C4-2B (cell line): ENCODE data around the gene RAB8B.

Experiments used
- H3K27ac ChIP-seq: fragments of 450-650 bp; 2 replicates; pipeline ENCODE4 v1.5.1; 2017
- ZFX ChIP-seq: fragments of 450-650 bp; IDR thresholded peaks from 2 replicates; pipeline ENCODE4 v1.6.1; 2017
- TF ChIP-seq, protein P1 (sequence below): fragments of 450-650 bp; conservative IDR thresholded peaks from 2 replicates; pipeline ENCODE4 v1.5.1; 2017; ENCODE audit warnings: mild to moderate bottlenecking

Gene RAB8B

DNA sequence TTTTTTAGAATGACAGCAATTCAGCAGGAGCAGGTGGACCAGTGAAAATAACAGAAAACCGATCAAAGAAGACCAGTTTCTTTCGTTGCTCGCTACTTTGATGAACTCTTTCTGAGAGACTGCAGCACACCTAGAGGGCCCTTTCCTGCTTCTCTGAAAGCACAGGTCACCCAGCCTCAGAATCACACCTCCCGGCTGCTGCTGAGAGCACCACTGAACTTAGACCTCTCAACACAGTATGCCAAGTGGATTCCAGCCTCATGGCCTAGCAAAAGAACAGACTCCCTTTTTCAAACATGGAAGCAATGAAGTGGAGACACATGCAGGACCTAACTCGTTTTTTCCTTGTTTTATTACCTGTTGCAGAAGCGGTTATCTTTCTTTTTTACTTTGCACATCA lies 74.1 kb downstream of the RAB8B start:
- no peak overlapping the region for H3K27ac ChIP-seq
- TF ChIP-seq, protein P1, sequence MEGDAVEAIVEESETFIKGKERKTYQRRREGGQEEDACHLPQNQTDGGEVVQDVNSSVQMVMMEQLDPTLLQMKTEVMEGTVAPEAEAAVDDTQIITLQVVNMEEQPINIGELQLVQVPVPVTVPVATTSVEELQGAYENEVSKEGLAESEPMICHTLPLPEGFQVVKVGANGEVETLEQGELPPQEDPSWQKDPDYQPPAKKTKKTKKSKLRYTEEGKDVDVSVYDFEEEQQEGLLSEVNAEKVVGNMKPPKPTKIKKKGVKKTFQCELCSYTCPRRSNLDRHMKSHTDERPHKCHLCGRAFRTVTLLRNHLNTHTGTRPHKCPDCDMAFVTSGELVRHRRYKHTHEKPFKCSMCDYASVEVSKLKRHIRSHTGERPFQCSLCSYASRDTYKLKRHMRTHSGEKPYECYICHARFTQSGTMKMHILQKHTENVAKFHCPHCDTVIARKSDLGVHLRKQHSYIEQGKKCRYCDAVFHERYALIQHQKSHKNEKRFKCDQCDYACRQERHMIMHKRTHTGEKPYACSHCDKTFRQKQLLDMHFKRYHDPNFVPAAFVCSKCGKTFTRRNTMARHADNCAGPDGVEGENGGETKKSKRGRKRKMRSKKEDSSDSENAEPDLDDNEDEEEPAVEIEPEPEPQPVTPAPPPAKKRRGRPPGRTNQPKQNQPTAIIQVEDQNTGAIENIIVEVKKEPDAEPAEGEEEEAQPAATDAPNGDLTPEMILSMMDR: no peak
- TF ChIP-seq ZFX: no peak

GRCh38 chr15:63264688-63265293 lies 75.4 kb downstream of the RAB8B start:
- no peak for TF ChIP-seq ZFX
- TF ChIP-seq, protein P1: no peak
- H3K27ac ChIP-seq: no peak overlapping the region

DNA sequence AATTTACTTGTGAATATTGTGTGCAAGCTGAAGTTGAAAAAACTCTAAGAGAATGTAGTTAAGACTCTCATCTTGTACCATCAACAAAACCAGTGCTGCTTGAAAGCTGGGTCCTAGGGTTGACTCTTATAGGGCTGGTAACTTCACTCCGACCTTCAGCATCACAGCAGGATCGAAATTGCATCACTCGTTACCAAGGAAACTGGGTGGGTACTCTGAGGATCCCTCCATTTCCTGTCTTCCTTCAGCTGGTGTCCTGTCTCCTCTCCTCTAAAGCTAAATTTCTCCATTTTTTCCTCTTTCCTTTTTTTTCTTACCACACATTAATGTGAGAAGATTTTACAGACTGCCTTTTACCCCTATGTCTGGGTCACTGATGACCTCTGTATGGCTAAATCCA lies 85.0 kb downstream of the RAB8B start:
- TF ChIP-seq, protein P1: no peak
- no peak for TF ChIP-seq ZFX
- no peak overlapping the region for H3K27ac ChIP-seq

GRCh38 chr15:63276342-63277037 lies 87.1 kb downstream of the RAB8B start:
- H3K27ac ChIP-seq: peak overlapping the region; percentile 74
- TF ChIP-seq, protein P1: no peak
- no peak for TF ChIP-seq ZFX

- H3K27ac ChIP-seq: peak within 1 kb of the TSS; percentile 74
These were observed 87.9 kb downstream of the RAB8B start, which contains the start of gene APH1B for GRCh38 chr15:63277038-63277892. APH1B (plus strand) TSS chr15:63277605; CDS start chr15:63277624, 19 bp downstream.

GRCh38 chr15:63277893-63278456 lies 88.6 kb downstream of the RAB8B start:
- TF ChIP-seq, protein P1: no peak
- no peak for TF ChIP-seq ZFX
- H3K27ac ChIP-seq: peak overlapping the region; percentile 74

More at GRCh38 chr15:63277038-63277892, 87.9 kb downstream of the RAB8B start, which contains the start of gene APH1B:
- 0 out of 2 replicates have a peak, but pooled peaks have one; percentile 16 for TF ChIP-seq ZFX
- TF ChIP-seq, protein P1: no peak; the same call in 1 of the 2 replicates
